ENCODE measurements around the gene NEK10. TPM values are rescaled to one million over a fixed set of nuclear protein-coding genes. Genes with fewer than 3 reads are reported as not detected.

The NEK10 gene
- total RNA-seq, 1 experiment from 2014 or later = 1.2 TPM

DNA sequence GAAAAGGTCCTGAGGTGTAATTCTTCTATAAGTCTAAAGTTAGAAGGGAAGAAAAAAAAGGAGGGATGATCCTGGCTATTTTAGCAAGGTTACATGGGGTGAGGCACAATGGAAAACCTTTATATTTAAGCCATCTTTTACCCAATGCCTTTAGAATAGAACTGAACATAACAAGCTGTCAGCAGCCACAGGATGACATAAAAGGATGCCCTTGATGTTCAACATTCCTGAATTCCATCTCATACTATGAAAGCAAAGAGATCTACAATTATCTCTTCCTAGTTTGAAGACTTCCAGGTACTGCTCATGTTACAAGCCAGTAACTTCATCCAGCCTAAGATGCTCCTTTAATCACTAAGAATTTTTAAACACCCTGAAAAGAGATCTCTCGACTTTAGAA, 26.9 kb downstream of the NEK10 start:
- ChIA-PET CTCF (no interaction called here), RAD21 (ENCODE audit: low non-redundant PET in 1 of 2, low total read pairs in 2 of 2, uncharacterized antibody in 2 of 2, unreplicated experiment in 2 of 2) (no interaction called here), POLR2A (no interaction called here)
- intact Hi-C loops (cut with micrococcal nuclease) = no loop called here
- BruUV-seq (replicated peaks) = no TSS peak
- Histone ChIP-seq H3K9me3 (ENCODE audit: control insufficient read depth in 1 of 2, insufficient read depth in 1 of 2, low read depth in 1 of 2, low read length in 2 of 2) (no peaks in the 10 kb centered on the region), H3K79me2 (ENCODE audit: insufficient read depth, low read length) (no peaks in the 10 kb centered on the region), H3K4me2 (ENCODE audit: low read length) (no peak overlapping the region), H3K27me3 (ENCODE audit: insufficient read depth, low read length) (no peaks in the 10 kb centered on the region), H3K4me1 (ENCODE audit: control insufficient read depth in 1 of 2, insufficient read depth in 2 of 2, low read length in 2 of 2) (no peaks in the 10 kb centered on the region), H3K27ac (ENCODE audit: low read depth, low read length) (no peak overlapping the region), H2AFZ (ENCODE audit: low read depth, low read length, poor library complexity, severe bottlenecking) (no peak overlapping the region), H4K20me1 (ENCODE audit: insufficient read depth) (no peaks in the 10 kb centered on the region), H3K9ac (ENCODE audit: low read length) (no peak overlapping the region), H3K36me3 (ENCODE audit: control insufficient read depth in 1 of 2, insufficient read depth in 2 of 2, low read length in 2 of 2) (no peaks in the 10 kb centered on the region), H3K9me2 (ENCODE audit: insufficient read depth) (no peaks in the 10 kb centered on the region), H3K4me3 (replicated peaks in 1 of 2; ENCODE audit: low read depth in 1 of 2, low read length in 2 of 2) (no peak overlapping the region)
- TF ChIP-seq EGR1 (IDR thresholded peaks at IDR 0.05; ENCODE audit: low read depth) (no peak), YY1 (IDR thresholded peaks at IDR 0.05; ENCODE audit: extremely low read depth, insufficient replicate concordance, low read depth, low read length) (no peak), SRF (IDR thresholded peaks at IDR 0.05; ENCODE audit: low read depth) (no peak), JUND (IDR thresholded peaks at IDR 0.05) (no peak), CBX3 (IDR thresholded peaks at IDR 0.05; ENCODE audit: low read depth) (no peak), TCF7L2 (IDR thresholded peaks at IDR 0.05; ENCODE audit: borderline replicate concordance, extremely low read depth, insufficient read depth, insufficient read length) (no peak), SIN3A (IDR thresholded peaks at IDR 0.05; ENCODE audit: low read depth) (no peak), ZFX (IDR thresholded peaks at IDR 0.05) (no peak), CEBPB (IDR thresholded peaks at IDR 0.05; ENCODE audit: low read depth) (no peak), POLR2A (IDR thresholded peaks at IDR 0.05; ENCODE audit: borderline replicate concordance, extremely low read depth, insufficient read depth, insufficient read length) (no peak), FOSL1 (IDR thresholded peaks at IDR 0.05; ENCODE audit: low read depth) (no peak), POLR2AphosphoS5 (IDR thresholded peaks at IDR 0.05; ENCODE audit: low read depth, low read length) (no peak), EZH2phosphoT487 (IDR thresholded peaks at IDR 0.05; ENCODE audit: borderline replicate concordance) (no peak)
- TF ChIP-seq, protein P1, sequence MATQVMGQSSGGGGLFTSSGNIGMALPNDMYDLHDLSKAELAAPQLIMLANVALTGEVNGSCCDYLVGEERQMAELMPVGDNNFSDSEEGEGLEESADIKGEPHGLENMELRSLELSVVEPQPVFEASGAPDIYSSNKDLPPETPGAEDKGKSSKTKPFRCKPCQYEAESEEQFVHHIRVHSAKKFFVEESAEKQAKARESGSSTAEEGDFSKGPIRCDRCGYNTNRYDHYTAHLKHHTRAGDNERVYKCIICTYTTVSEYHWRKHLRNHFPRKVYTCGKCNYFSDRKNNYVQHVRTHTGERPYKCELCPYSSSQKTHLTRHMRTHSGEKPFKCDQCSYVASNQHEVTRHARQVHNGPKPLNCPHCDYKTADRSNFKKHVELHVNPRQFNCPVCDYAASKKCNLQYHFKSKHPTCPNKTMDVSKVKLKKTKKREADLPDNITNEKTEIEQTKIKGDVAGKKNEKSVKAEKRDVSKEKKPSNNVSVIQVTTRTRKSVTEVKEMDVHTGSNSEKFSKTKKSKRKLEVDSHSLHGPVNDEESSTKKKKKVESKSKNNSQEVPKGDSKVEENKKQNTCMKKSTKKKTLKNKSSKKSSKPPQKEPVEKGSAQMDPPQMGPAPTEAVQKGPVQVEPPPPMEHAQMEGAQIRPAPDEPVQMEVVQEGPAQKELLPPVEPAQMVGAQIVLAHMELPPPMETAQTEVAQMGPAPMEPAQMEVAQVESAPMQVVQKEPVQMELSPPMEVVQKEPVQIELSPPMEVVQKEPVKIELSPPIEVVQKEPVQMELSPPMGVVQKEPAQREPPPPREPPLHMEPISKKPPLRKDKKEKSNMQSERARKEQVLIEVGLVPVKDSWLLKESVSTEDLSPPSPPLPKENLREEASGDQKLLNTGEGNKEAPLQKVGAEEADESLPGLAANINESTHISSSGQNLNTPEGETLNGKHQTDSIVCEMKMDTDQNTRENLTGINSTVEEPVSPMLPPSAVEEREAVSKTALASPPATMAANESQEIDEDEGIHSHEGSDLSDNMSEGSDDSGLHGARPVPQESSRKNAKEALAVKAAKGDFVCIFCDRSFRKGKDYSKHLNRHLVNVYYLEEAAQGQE (IDR thresholded peaks at IDR 0.05; ENCODE audit: low read depth) = no peak
- TF ChIP-seq, protein P2, sequence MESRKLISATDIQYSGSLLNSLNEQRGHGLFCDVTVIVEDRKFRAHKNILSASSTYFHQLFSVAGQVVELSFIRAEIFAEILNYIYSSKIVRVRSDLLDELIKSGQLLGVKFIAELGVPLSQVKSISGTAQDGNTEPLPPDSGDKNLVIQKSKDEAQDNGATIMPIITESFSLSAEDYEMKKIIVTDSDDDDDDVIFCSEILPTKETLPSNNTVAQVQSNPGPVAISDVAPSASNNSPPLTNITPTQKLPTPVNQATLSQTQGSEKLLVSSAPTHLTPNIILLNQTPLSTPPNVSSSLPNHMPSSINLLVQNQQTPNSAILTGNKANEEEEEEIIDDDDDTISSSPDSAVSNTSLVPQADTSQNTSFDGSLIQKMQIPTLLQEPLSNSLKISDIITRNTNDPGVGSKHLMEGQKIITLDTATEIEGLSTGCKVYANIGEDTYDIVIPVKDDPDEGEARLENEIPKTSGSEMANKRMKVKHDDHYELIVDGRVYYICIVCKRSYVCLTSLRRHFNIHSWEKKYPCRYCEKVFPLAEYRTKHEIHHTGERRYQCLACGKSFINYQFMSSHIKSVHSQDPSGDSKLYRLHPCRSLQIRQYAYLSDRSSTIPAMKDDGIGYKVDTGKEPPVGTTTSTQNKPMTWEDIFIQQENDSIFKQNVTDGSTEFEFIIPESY (IDR thresholded peaks at IDR 0.05; ENCODE audit: extremely low read depth, insufficient replicate concordance, low read length) = no peak
- DNase-seq (ENCODE audit: low read depth, low spot score) (no peak), ATAC-seq (no peak)
